Small intestine (tissue), 7 donors: ENCODE data around the gene GET4. TPM values are rescaled to one million over a fixed set of nuclear protein-coding genes. Genes with fewer than 3 reads are reported as not detected.
"Not testable (repeated sequence)": the region's sequence is repeated elsewhere in the genome, so short reads cannot be mapped to it uniquely, and the experiment has no call there.

Experiments used
- DNase-seq, 2 donors: peaks; one replicate each; pipeline versions ENCODE4 v3.0.0 to v3.0.0-alpha.2; 2013
- FAIRE-seq: peaks from 2 replicates; lab custom pipeline; 2012; peaks lifted over from hg19 to GRCh38; lab: Jason Lieb, UNC
- H3K27ac ChIP-seq, 3 donors: one replicate each; pipeline ENCODE4 v1.5.1; 2013; ENCODE audit warnings: low read length in 2 of 3, mild to moderate bottlenecking in 2 of 3, control low read depth in 1 of 3, inconsistent platforms in 1 of 3, low read depth in 1 of 3, moderate library complexity in 1 of 3
- H3K27me3 ChIP-seq, 3 donors: one replicate each; pipeline ENCODE4 v1.6.1; 2013; ENCODE audit warnings: low read length in 3 of 3, inconsistent platforms in 1 of 3; ENCODE audit not compliant: control insufficient read depth in 3 of 3, insufficient read depth in 3 of 3
- H3K36me3 ChIP-seq, 3 donors: one replicate each; pipeline ENCODE4 v1.6.1; 2013; ENCODE audit warnings: low read length in 3 of 3, inconsistent platforms in 1 of 3, low read depth in 1 of 3, mild to moderate bottlenecking in 1 of 3, moderate library complexity in 1 of 3; ENCODE audit not compliant: control insufficient read depth in 3 of 3, insufficient read depth in 2 of 3
- H3K4me1 ChIP-seq, 3 donors: one replicate each; pipeline ENCODE4 v1.6.1; 2013; ENCODE audit warnings: low read length in 2 of 3, inconsistent platforms in 1 of 3, low read depth in 1 of 3, mild to moderate bottlenecking in 1 of 3, moderate library complexity in 1 of 3; ENCODE audit not compliant: control insufficient read depth in 3 of 3, insufficient read depth in 2 of 3
- H3K4me3 ChIP-seq, 3 donors: one replicate each; pipeline ENCODE4 v1.5.1; 2013; ENCODE audit warnings: low read length in 3 of 3, control low read depth in 1 of 3, inconsistent platforms in 1 of 3, low read depth in 1 of 3, mild to moderate bottlenecking in 1 of 3, moderate library complexity in 1 of 3
- H3K9me3 ChIP-seq, 2 donors: one replicate each; pipeline ENCODE4 v1.6.1; 2013; ENCODE audit warnings: low read depth in 1 of 2, low read length in 1 of 2; ENCODE audit not compliant: control insufficient read depth in 2 of 2, insufficient read depth in 1 of 2
- WGBS, 3 donors: extraction: QIAGEN DNeasy Blood & Tissue Kit; methylation state at CpG; one replicate each; pipeline ENCODE4 v1.1.7; 2013; 5-methylcytosine and 5-hydroxymethylcytosine counted together
- polyA plus RNA-seq, 4 donors: library from polyadenylated mRNA; stranded (reverse) in 3 of 4; unstranded in 1 of 4; fragments of 200-250 nt in 3 of 4; fragments of 120-200 nt in 1 of 4; gene quantifications; one replicate each; pipeline versions ENCODE4 v1.2.1 to v1.2.3, GENCODE V29; 2013
- donor health status: healthy with polysubstance abuse.
- donor health status: control.
- donor health status: control.
- donor health status: Bipolar disorder and iron deficiency.
- donor health status: healthy.

GET4 gene
- polyA plus RNA-seq, 4 donors, result 38.9 to 87.2 (median 74.5) TPM

- H3K27me3 ChIP-seq, FAIRE-seq, H3K27ac ChIP-seq, H3K9me3 ChIP-seq, DNase-seq, H3K4me3 ChIP-seq: not testable (repeated sequence)
- H3K36me3 ChIP-seq, result peaks cover 0 to 29% (median 0%) of the 10 kb centered on the region in 3 donors
- WGBS, 3 donors, result 80 to 93% (median 88%) methylated on average over 4 of the region's 4 CpGs
- H3K4me1 ChIP-seq, result peaks cover 0 to 33% (median 0%) of the 10 kb centered on the region in 3 donors
Observed at GRCh38 chr7:943793-944192, 67.4 kb downstream of the GET4 start.

- Histone ChIP-seq H3K4me1 (peaks cover 0 to 33% (median 2%) of the 10 kb centered on the region in 3 donors), H3K4me3 (peak overlapping the region in 2 of 3 donors; percentile 45 to 64), H3K36me3 (peaks cover 0 to 37% (median 2%) of the 10 kb centered on the region in 3 donors), H3K27me3 (no peaks in the 10 kb centered on the region), H3K27ac (peak overlapping the region; percentile 93 to 99 (median 97)), H3K9me3 (no peaks in the 10 kb centered on the region)
- WGBS, 3 donors, result 24 to 71% (median 42%) methylated on average over 5 of the region's 5 CpGs
- peak in 1 of 2 donors; percentile 32 for DNase-seq
- no peak for FAIRE-seq
Observed at GRCh38 chr7:944744-945143, 68.4 kb downstream of the GET4 start.

GRCh38 chr7:945147-945555, 68.8 kb downstream of the GET4 start:
- no peaks in the 10 kb centered on the region for H3K27me3 ChIP-seq
- no peak for DNase-seq
- H3K4me1 ChIP-seq, result peaks cover 0 to 33% (median 2%) of the 10 kb centered on the region in 3 donors
- peak overlapping the region in 2 of 3 donors; percentile 45 to 64 for H3K4me3 ChIP-seq
- H3K36me3 ChIP-seq, result peaks cover 0 to 36% (median 2%) of the 10 kb centered on the region in 3 donors
- H3K27ac ChIP-seq, result peak overlapping the region; percentile 93 to 99 (median 97)
- no peak for FAIRE-seq
- no peaks in the 10 kb centered on the region for H3K9me3 ChIP-seq
- 17 to 65% (median 38%) methylated on average over 8 to 13 of the region's 13 CpGs for WGBS, 3 donors

GRCh38 chr7:945556-946255, 69.4 kb downstream of the GET4 start:
- H3K4me3 ChIP-seq, result peak overlapping the region in 2 of 3 donors; percentile 45 to 64
- peak; percentile 98 to 99 for DNase-seq

More at GRCh38 chr7:945556-946255, 69.4 kb downstream of the GET4 start:
- FAIRE-seq, result no peak
- Histone ChIP-seq H3K27me3 (no peaks in the 10 kb centered on the region), H3K27ac (peak overlapping the region; percentile 93 to 99 (median 97)), H3K36me3 (peaks cover 0 to 35% (median 2%) of the 10 kb centered on the region in 3 donors), H3K4me1 (peaks cover 0 to 33% (median 2%) of the 10 kb centered on the region in 3 donors), H3K9me3 (no peaks in the 10 kb centered on the region)
- WGBS, 3 donors, result 22 to 57% (median 28%) methylated on average over 20 to 30 of the region's 30 CpGs

Other genes with a start within 250 kb of the GET4 start
- gene DNAAF5, start 149.9 kb upstream of the GET4 start, polyA plus RNA-seq, result 10 to 100 TPM in 3 of 4 donors, 1 to 10 TPM in 1; 6.8 to 29.2 (median 15.5) TPM
- 10 to 100 TPM in 2 of 4 donors, 1 to 10 TPM in 2; 9.5 to 32.3 (median 18.6) TPM for gene PRKAR1B, start 149.3 kb upstream of the GET4 start, polyA plus RNA-seq
- gene SUN1, start 44.1 kb upstream of the GET4 start, polyA plus RNA-seq, result 100 to 1,000 TPM in 1 of 4 donors, 10 to 100 TPM in 3; 41.6 to 105 (median 61.2) TPM
- 100 to 1,000 TPM in 2 of 4 donors, 10 to 100 TPM in 2; 69.2 to 113 (median 86.7) TPM for gene ADAP1, start 78.1 kb downstream of the GET4 start, polyA plus RNA-seq
- 10 to 100 TPM in 2 of 4 donors, 1 to 10 TPM in 2; 8.9 to 41.6 (median 9.8) TPM for gene COX19, start 99.0 kb downstream of the GET4 start, polyA plus RNA-seq
- 1,000 to 10,000 TPM in 1 of 4 donors, 1 to 10 TPM in 1, under 1 TPM in 2; 0.81 to 1,098 (median 1.1) TPM for gene CYP2W1, start 106.6 kb downstream of the GET4 start, polyA plus RNA-seq
- gene GPR146, start 168.0 kb downstream of the GET4 start, polyA plus RNA-seq, result 10 to 100 TPM in 1 of 4 donors, 1 to 10 TPM in 3; 1.1 to 13.4 (median 2.7) TPM
- gene GPER1, start 211.6 kb downstream of the GET4 start, polyA plus RNA-seq, result 1 to 10 TPM in 2 of 4 donors, under 1 TPM in 2; 0.54 to 4.7 (median 0.99) TPM